Measurements from ENCODE around the gene MFSD12.
A peak's percentile ranks its signal among the peaks of the same experiment; 100 is the strongest.

The MFSD12 gene

DNA sequence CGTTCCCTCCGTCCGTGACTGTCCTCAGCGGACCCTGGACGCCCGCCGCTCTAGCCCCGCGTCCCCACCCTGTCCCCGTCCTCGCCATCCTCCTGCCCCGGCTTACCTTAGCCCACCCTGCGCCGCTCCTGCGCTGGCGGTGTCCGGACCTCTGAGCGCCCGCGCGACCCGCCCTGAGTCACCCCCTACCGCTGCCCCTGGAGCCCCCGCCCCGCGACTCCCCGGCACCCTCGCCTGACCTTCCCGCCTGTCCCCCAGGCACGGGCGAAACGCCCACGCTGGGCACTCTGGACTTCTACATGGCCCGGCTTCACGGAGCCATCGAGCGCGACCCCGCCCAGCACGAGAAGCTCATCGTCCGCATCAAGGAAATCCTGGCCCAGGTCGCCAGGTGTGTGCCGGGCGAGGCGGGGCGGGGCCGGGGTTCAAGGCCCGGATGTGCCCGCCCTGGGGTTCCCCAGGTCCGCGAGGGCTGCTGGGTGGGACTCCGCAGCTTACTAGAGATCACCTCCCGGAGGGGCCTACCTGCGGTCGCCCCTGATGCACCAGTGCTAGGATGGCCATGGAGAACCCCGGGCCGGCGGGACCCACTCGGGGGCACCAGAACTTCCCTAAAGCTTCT is 20.4 kb upstream of the MFSD12 start:
- Histone ChIP-seq H2BK12ac (ENCODE audit: low read length in 2 of 2) (peak overlapping the region in 1 of 2 experiments; percentile 37), H3K9ac (ENCODE audit: low read length) (no peak overlapping the region), H3K4me1 (ENCODE audit: control insufficient read depth, insufficient read depth, low read depth, low read length) (peaks cover 26% of the 10 kb centered on the region), H2AK5ac (ENCODE audit: low read length, severe bottlenecking) (no peak overlapping the region), H2AFZ (ENCODE audit: low read depth, low read length) (no peak overlapping the region), H3K23ac (ENCODE audit: low read length in 2 of 2) (no peak overlapping the region), H4K8ac (ENCODE audit: low read length) (no peak overlapping the region), H3K14ac (ENCODE audit: low read length in 2 of 2) (no peak overlapping the region), H4K91ac (ENCODE audit: low read length) (no peak overlapping the region), H3K27me3 (ENCODE audit: control insufficient read depth in 1 of 2, insufficient read depth in 1 of 2, low read length in 2 of 2) (no peaks in the 10 kb centered on the region), H3K36me3 (ENCODE audit: control insufficient read depth in 1 of 2, insufficient read depth in 2 of 2, low read depth in 1 of 2, low read length in 2 of 2) (peaks cover 15 to 50% of the 10 kb centered on the region in 2 experiments), H3K18ac (ENCODE audit: low read depth in 1 of 2, low read length in 2 of 2) (peak overlapping the region in 1 of 2 experiments; percentile 43), H3K27ac (ENCODE audit: low read length, poor library complexity, severe bottlenecking) (no peak overlapping the region), H3K4ac (ENCODE audit: low read depth in 1 of 2, low read length in 2 of 2) (no peak overlapping the region), H3K9me3 (ENCODE audit: control insufficient read depth, low read length) (no peaks in the 10 kb centered on the region), H3K79me1 (replicated peaks; ENCODE audit: low read length, poor library complexity, severe bottlenecking) (peaks cover 14% of the 10 kb centered on the region), H2BK120ac (ENCODE audit: low read depth, low read length) (peak overlapping the region; percentile 49), H2BK15ac (ENCODE audit: low read depth, poor library complexity, severe bottlenecking) (peak overlapping the region; percentile 44), H2BK5ac (ENCODE audit: low read depth, low read length, poor library complexity, severe bottlenecking) (no peak overlapping the region), H3K4me2 (ENCODE audit: low read length, poor library complexity, severe bottlenecking) (no peak overlapping the region), H3K4me3 (ENCODE audit: insufficient read depth in 1 of 2, low read depth in 1 of 2, low read length in 2 of 2) (no peak overlapping the region)
- no peak for DNase-seq
- WGBS, result 41% methylated on average over 58 of the region's 60 CpGs

GRCh38 chr19:3576696-3577443 is 19.5 kb upstream of the MFSD12 start:
- WGBS, result 5% methylated on average over 40 of the region's 78 CpGs
- H3K18ac ChIP-seq (ENCODE audit: low read depth in 1 of 2, low read length in 2 of 2), result peak overlapping the region; percentile 41 to 89
- H3K27ac ChIP-seq (ENCODE audit: low read length, poor library complexity, severe bottlenecking), result no peak overlapping the region
- H3K9me3 ChIP-seq (ENCODE audit: control insufficient read depth, low read length), result no peaks in the 10 kb centered on the region
- H3K4ac ChIP-seq (ENCODE audit: low read depth in 1 of 2, low read length in 2 of 2), result peak overlapping the region in 1 of 2 experiments; percentile 22
- H3K79me1 ChIP-seq (replicated peaks; ENCODE audit: low read length, poor library complexity, severe bottlenecking), result peaks cover 19% of the 10 kb centered on the region
- H3K14ac ChIP-seq (ENCODE audit: low read length in 2 of 2), result peak overlapping the region in 1 of 2 experiments; percentile 13
- H2AK5ac ChIP-seq (ENCODE audit: low read length, severe bottlenecking), result peak overlapping the region; percentile 31
- H3K4me1 ChIP-seq (ENCODE audit: control insufficient read depth, insufficient read depth, low read depth, low read length), result peaks cover 30% of the 10 kb centered on the region
- H2BK15ac ChIP-seq (ENCODE audit: low read depth, poor library complexity, severe bottlenecking), result peak overlapping the region; percentile 13
- H3K27me3 ChIP-seq (ENCODE audit: control insufficient read depth in 1 of 2, insufficient read depth in 1 of 2, low read length in 2 of 2), result no peaks in the 10 kb centered on the region
- H2BK5ac ChIP-seq (ENCODE audit: low read depth, low read length, poor library complexity, severe bottlenecking), result no peak overlapping the region
- H4K8ac ChIP-seq (ENCODE audit: low read length), result peak overlapping the region; percentile 90
- H3K4me3 ChIP-seq (ENCODE audit: insufficient read depth in 1 of 2, low read depth in 1 of 2, low read length in 2 of 2), result peak overlapping the region; percentile 29 to 50
- DNase-seq, result peak; percentile 82
- H2BK12ac ChIP-seq (ENCODE audit: low read length in 2 of 2), result peak overlapping the region in 1 of 2 experiments; percentile 37
- H3K23ac ChIP-seq (ENCODE audit: low read length in 2 of 2), result peak overlapping the region in 1 of 2 experiments; percentile 34
- peaks cover 15 to 50% of the 10 kb centered on the region in 2 experiments for H3K36me3 ChIP-seq (ENCODE audit: control insufficient read depth in 1 of 2, insufficient read depth in 2 of 2, low read depth in 1 of 2, low read length in 2 of 2)
- H2AFZ ChIP-seq (ENCODE audit: low read depth, low read length), result no peak overlapping the region
- H4K91ac ChIP-seq (ENCODE audit: low read length), result peak overlapping the region; percentile 93
- H3K4me2 ChIP-seq (ENCODE audit: low read length, poor library complexity, severe bottlenecking), result peak overlapping the region; percentile 77
- peak overlapping the region; percentile 32 for H3K9ac ChIP-seq (ENCODE audit: low read length)
- H2BK120ac ChIP-seq (ENCODE audit: low read depth, low read length), result no peak overlapping the region

DNA sequence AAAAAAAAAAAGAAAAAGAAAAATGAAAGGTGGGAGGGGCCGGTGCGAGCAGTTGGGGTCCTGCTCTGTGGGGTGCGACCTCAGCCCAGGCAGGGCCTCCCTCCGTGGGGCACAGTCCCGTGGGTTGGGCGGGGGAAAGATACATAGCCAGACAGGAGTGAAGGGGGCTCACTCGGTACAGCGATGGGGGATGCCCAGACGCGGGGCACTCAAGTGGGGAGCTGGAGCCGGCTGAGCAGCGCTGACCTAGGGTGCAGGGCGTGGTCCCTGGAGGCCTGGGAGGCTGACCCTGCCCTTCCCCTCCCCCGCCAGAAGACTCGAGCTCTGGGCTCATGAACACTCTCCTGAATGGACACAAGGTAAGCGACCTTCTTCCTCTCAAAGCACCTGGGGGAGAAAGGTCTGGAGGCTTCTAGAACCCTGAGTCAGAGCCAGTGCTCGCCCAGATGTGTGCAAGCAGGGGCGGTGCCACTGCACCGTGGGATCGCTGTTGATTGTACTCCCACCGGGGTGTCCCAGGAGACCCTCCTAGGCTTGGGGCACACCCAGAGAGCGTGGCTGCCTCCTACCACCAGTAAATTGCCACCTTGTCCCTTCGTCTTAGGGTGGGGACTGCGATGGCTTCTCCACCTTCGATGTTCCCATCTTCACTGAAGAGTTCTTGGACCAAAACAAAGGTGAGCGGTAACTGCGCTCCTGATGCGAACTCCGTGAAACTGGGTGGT is 18.7 kb upstream of the MFSD12 start:
- H3K4ac ChIP-seq (ENCODE audit: low read depth in 1 of 2, low read length in 2 of 2), result peak overlapping the region in 1 of 2 experiments; percentile 32
- no peak overlapping the region for H2BK120ac ChIP-seq (ENCODE audit: low read depth, low read length)
- peaks cover 15 to 50% of the 10 kb centered on the region in 2 experiments for H3K36me3 ChIP-seq (ENCODE audit: control insufficient read depth in 1 of 2, insufficient read depth in 2 of 2, low read depth in 1 of 2, low read length in 2 of 2)
- no peak overlapping the region for H3K27ac ChIP-seq (ENCODE audit: low read length, poor library complexity, severe bottlenecking)
- peak overlapping the region; percentile 77 for H3K4me2 ChIP-seq (ENCODE audit: low read length, poor library complexity, severe bottlenecking)
- H4K8ac ChIP-seq (ENCODE audit: low read length), result peak overlapping the region; percentile 23
- H3K4me3 ChIP-seq (ENCODE audit: insufficient read depth in 1 of 2, low read depth in 1 of 2, low read length in 2 of 2), result peak overlapping the region; percentile 29 to 50
- H3K9ac ChIP-seq (ENCODE audit: low read length), result peak overlapping the region; percentile 32
- no peaks in the 10 kb centered on the region for H3K9me3 ChIP-seq (ENCODE audit: control insufficient read depth, low read length)
- no peak overlapping the region for H2AFZ ChIP-seq (ENCODE audit: low read depth, low read length)
- H4K91ac ChIP-seq (ENCODE audit: low read length), result peak overlapping the region; percentile 69
- no peak for DNase-seq
- peak overlapping the region; percentile 37 to 71 for H3K18ac ChIP-seq (ENCODE audit: low read depth in 1 of 2, low read length in 2 of 2)
- H2AK5ac ChIP-seq (ENCODE audit: low read length, severe bottlenecking), result peak overlapping the region; percentile 31
- peaks cover 21% of the 10 kb centered on the region for H3K79me1 ChIP-seq (replicated peaks; ENCODE audit: low read length, poor library complexity, severe bottlenecking)
- H2BK5ac ChIP-seq (ENCODE audit: low read depth, low read length, poor library complexity, severe bottlenecking), result no peak overlapping the region
- peak overlapping the region; percentile 13 for H2BK15ac ChIP-seq (ENCODE audit: low read depth, poor library complexity, severe bottlenecking)
- peak overlapping the region in 1 of 2 experiments; percentile 75 for H2BK12ac ChIP-seq (ENCODE audit: low read length in 2 of 2)
- peaks cover 31% of the 10 kb centered on the region for H3K4me1 ChIP-seq (ENCODE audit: control insufficient read depth, insufficient read depth, low read depth, low read length)
- H3K14ac ChIP-seq (ENCODE audit: low read length in 2 of 2), result peak overlapping the region in 1 of 2 experiments; percentile 13
- H3K23ac ChIP-seq (ENCODE audit: low read length in 2 of 2), result peak overlapping the region in 1 of 2 experiments; percentile 34
- H3K27me3 ChIP-seq (ENCODE audit: control insufficient read depth in 1 of 2, insufficient read depth in 1 of 2, low read length in 2 of 2), result no peaks in the 10 kb centered on the region
- 76% methylated on average over 29 of the region's 29 CpGs for WGBS
